GM12864 (cell line): Measurements from ENCODE around the gene ST3GAL3.

Experiments used
- DNase-seq: peaks from one replicate; pipeline ENCODE4 v3.0.0-alpha.2; 2011; ENCODE audit warnings: low read depth
- H3K4me3 ChIP-seq: 2 replicates; pipeline ENCODE4 v1.5.1; 2011; ENCODE audit warnings: mild to moderate bottlenecking, low read depth, low read length, control low read depth
- CTCF ChIP-seq: IDR thresholded peaks from 2 replicates; pipeline ENCODE4 v1.5.1; 2011; ENCODE audit warnings: low read depth, mild to moderate bottlenecking, moderate library complexity, low read length, control low read depth, inconsistent platforms; ENCODE audit errors: missing control alignments

Gene ST3GAL3

GRCh38 chr1:43874716-43875115 is 167.4 kb downstream of the ST3GAL3 start:
- no peak overlapping the region for H3K4me3 ChIP-seq
- no peak for DNase-seq
- no peak for TF ChIP-seq CTCF

- no peak for TF ChIP-seq CTCF
- H3K4me3 ChIP-seq, result no peak overlapping the region
- DNase-seq, result no peak
Measured at GRCh38 chr1:43875331-43875730, 168.0 kb downstream of the ST3GAL3 start.

GRCh38 chr1:43877101-43877500 is 169.8 kb downstream of the ST3GAL3 start:
- H3K4me3 ChIP-seq, result no peak overlapping the region
- no peak for TF ChIP-seq CTCF
- DNase-seq, result no peak

GRCh38 chr1:43878440-43878839 is 171.1 kb downstream of the ST3GAL3 start:
- DNase-seq, result no peak
- no peak for TF ChIP-seq CTCF
- no peak overlapping the region for H3K4me3 ChIP-seq

- no peak for TF ChIP-seq CTCF
- H3K4me3 ChIP-seq, result no peak overlapping the region
- no peak for DNase-seq
Measured at GRCh38 chr1:43878854-43879253, 171.5 kb downstream of the ST3GAL3 start.

GRCh38 chr1:43879414-43879813 is 172.1 kb downstream of the ST3GAL3 start:
- no peak for DNase-seq
- no peak overlapping the region for H3K4me3 ChIP-seq
- no peak for TF ChIP-seq CTCF

GRCh38 chr1:43879996-43880395 is 172.7 kb downstream of the ST3GAL3 start:
- no peak for DNase-seq
- TF ChIP-seq CTCF, result no peak
- no peak overlapping the region for H3K4me3 ChIP-seq
